Liver (tissue), 9 donors: Measurements from ENCODE around the gene JPH3. TPM values are rescaled to one million over a fixed set of nuclear protein-coding genes. Genes with fewer than 3 reads are reported as not detected.

ENCODE experiments used
- DNase-seq: peaks from one replicate; pipeline ENCODE4 v3.0.0-alpha.2; 2017; ENCODE audit warnings: low spot score
- H3K27ac ChIP-seq, 2 donors: one replicate each; pipeline ENCODE4 v1.7.0; 2013; ENCODE audit warnings: inconsistent platforms in 2 of 2, low read length in 2 of 2, control low read depth in 1 of 2, low read depth in 1 of 2, mild to moderate bottlenecking in 1 of 2
- H3K27me3 ChIP-seq, 4 donors: one replicate each; pipeline versions ENCODE4 v1.6.1 to v1.7.0; 2013; ENCODE audit warnings: low read length in 3 of 4, inconsistent platforms in 1 of 4, mild to moderate bottlenecking in 1 of 4, moderate library complexity in 1 of 4; ENCODE audit not compliant: control insufficient read depth in 4 of 4, insufficient read depth in 4 of 4
- H3K36me3 ChIP-seq, 4 donors: one replicate each; pipeline versions ENCODE4 v1.6.1 to v1.7.0; 2013; ENCODE audit warnings: low read length in 3 of 4, mild to moderate bottlenecking in 3 of 4, low read depth in 1 of 4, moderate library complexity in 1 of 4; ENCODE audit not compliant: control insufficient read depth in 4 of 4, insufficient read depth in 3 of 4
- H3K4me1 ChIP-seq, 4 donors: one replicate each; pipeline versions ENCODE4 v1.6.1 to v1.7.0; 2013; ENCODE audit warnings: low read length in 3 of 4, mild to moderate bottlenecking in 3 of 4, moderate library complexity in 1 of 4; ENCODE audit not compliant: control insufficient read depth in 4 of 4, insufficient read depth in 4 of 4
- H3K4me3 ChIP-seq, 3 donors: one replicate each; pipeline versions ENCODE4 v1.6.1 to v1.7.0; 2013; ENCODE audit warnings: low read length in 3 of 3, control low read depth in 1 of 3, low read depth in 1 of 3, mild to moderate bottlenecking in 1 of 3
- H3K9ac ChIP-seq, 2 donors: one replicate each; pipeline ENCODE4 v1.7.0; 2013; ENCODE audit warnings: low read length in 2 of 2, mild to moderate bottlenecking in 2 of 2, moderate library complexity in 2 of 2, control low read depth in 1 of 2, low read depth in 1 of 2
- H3K9me3 ChIP-seq, 4 donors: one replicate each; pipeline versions ENCODE4 v1.6.1 to v1.7.0; 2013; ENCODE audit warnings: low read length in 3 of 4; ENCODE audit not compliant: control insufficient read depth in 4 of 4
- ATF3 ChIP-seq: IDR thresholded peaks from 2 replicates; pipeline ENCODE4 v1.6.1; 2016; ENCODE audit warnings: antibody characterized with exemption
- EGR1 ChIP-seq, 2 donors: IDR thresholded peaks; 2 replicates each; pipeline ENCODE4 v1.6.1; 2016 to 2018; ENCODE audit warnings: antibody characterized with exemption in 2 of 2, low read depth in 2 of 2
- FOXA1 ChIP-seq: IDR thresholded peaks from 2 replicates; pipeline ENCODE4 v1.6.1; 2016; ENCODE audit warnings: antibody characterized with exemption
- FOXA2 ChIP-seq: IDR thresholded peaks from 2 replicates; pipeline ENCODE4 v1.6.1; 2016; ENCODE audit warnings: antibody characterized with exemption
- GABPA ChIP-seq, 2 donors: IDR thresholded peaks in 1 of 2; conservative IDR thresholded peaks in 1 of 2; 2 replicates each; pipeline ENCODE4 v1.6.1; 2016; ENCODE audit warnings: antibody characterized with exemption in 2 of 2, mild to moderate bottlenecking in 1 of 2, moderate library complexity in 1 of 2
- HNF4G ChIP-seq: IDR thresholded peaks from 2 replicates; pipeline ENCODE4 v1.6.1; 2016; ENCODE audit warnings: antibody characterized with exemption
- JUND ChIP-seq, 2 donors: IDR thresholded peaks; 2 replicates each; pipeline ENCODE4 v1.6.1; 2016; ENCODE audit warnings: antibody characterized with exemption in 2 of 2
- MAX ChIP-seq: IDR thresholded peaks from 2 replicates; pipeline ENCODE4 v1.6.1; 2016; ENCODE audit warnings: antibody characterized with exemption
- NR2F2 ChIP-seq: IDR thresholded peaks from 2 replicates; pipeline ENCODE4 v1.6.1; 2016; ENCODE audit warnings: antibody characterized with exemption
- RAD21 ChIP-seq, 2 donors: IDR thresholded peaks; 2 replicates each; pipeline ENCODE4 v1.6.1; 2016; ENCODE audit warnings: antibody characterized with exemption in 2 of 2, mild to moderate bottlenecking in 2 of 2
- REST ChIP-seq: IDR thresholded peaks from 2 replicates; pipeline ENCODE4 v1.6.1; 2016; ENCODE audit warnings: antibody characterized with exemption, mild to moderate bottlenecking
- TAF1 ChIP-seq: conservative IDR thresholded peaks from 2 replicates; pipeline ENCODE4 v1.6.1; 2016; ENCODE audit warnings: antibody characterized with exemption, mild to moderate bottlenecking
- YY1 ChIP-seq: IDR thresholded peaks from 2 replicates; pipeline ENCODE4 v1.6.1; 2016; ENCODE audit warnings: antibody characterized with exemption, mild to moderate bottlenecking
- WGBS: extraction: QIAGEN DNeasy Blood & Tissue Kit; methylation state at CpG from one replicate; pipeline ENCODE4 v1.1.7; 2013; 5-methylcytosine and 5-hydroxymethylcytosine counted together
- polyA plus RNA-seq, 2 donors: library from polyadenylated mRNA; stranded (reverse) in 1 of 2; unstranded in 1 of 2; fragments of 200-250 nt in 1 of 2; fragments of >200 nt in 1 of 2; fragmentation: Nextera tagmentation in 1 of 2; extraction: Ambion mirVana in 1 of 2; gene quantifications; one replicate each; pipeline versions ENCODE4 v1.2.1 to v1.2.3, GENCODE V29; 2013 to 2015
- total RNA-seq, 2 donors: library from RNA; depleted of rRNA; stranded (reverse); fragments of >200 nt; gene quantifications; one replicate each; pipeline ENCODE4 v1.2.3, GENCODE V29; 2014
- TF ChIP-seq, protein P1 (sequence below): IDR thresholded peaks from 2 replicates; pipeline ENCODE4 v1.6.1; 2016; ENCODE audit warnings: antibody characterized with exemption
- donor health status: healthy.
- donor health status: healthy.
- donor health status: healthy.
- donor health status: healthy.
- donor health status: healthy.

The JPH3 gene
- total and polyA plus RNA-seq, 4 donors, result under 0.01 to 0.09 (median 0.04) TPM

DNA sequence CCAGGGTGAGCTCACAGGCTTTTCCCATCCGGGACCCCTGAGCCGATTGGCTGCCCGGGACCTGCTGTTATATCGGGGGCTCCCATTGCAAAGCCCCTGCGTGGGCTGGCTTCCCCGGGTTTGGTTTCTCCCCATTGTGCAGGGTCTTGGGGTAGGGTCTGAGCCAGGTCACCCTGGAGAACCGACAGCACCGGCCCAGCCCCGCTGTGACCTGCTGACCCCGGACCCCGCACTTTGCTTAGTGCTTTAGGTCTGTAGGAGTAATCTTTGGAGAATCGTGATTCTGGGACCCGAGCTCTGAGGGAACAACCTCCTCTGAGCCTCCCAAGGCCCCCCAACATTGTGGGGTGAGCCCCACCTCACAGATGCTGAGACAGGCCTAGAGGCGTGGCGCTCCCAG is 62.9 kb downstream of the JPH3 start (continued):
- no peak for TF ChIP-seq MAX
- no peak for TF ChIP-seq ATF3
- no peak for TF ChIP-seq FOXA1

DNA sequence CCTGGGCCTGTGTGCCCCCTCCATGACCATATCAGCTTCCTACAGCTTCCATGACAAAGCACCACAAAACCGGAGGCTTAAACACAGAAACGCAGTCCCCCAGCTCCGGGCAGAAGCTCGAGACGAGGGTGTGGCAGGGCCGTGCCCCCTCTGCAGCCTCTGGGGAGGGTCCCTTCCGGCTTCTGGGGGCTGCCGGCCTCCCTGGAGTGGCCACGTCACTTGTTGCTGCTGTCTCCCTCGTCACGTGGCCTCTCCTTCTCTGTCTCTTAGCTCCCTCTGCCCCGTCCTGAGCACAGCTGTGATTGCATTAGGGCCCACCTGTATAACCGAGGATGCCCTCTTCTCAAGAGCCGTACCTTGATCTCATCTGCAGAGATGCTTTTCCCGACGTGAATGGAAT is 64.6 kb downstream of the JPH3 start:
- no peak for DNase-seq
- 69% methylated on average over 16 of the region's 16 CpGs for WGBS
- no peaks in the 10 kb centered on the region for H3K27me3 ChIP-seq

GRCh38 chr16:87667443-87667842 is 65.1 kb downstream of the JPH3 start:
- H3K27me3 ChIP-seq, result no peaks in the 10 kb centered on the region

More for the DNA sequence above, 64.6 kb downstream of the JPH3 start:
- H3K9ac ChIP-seq, result no peak overlapping the region
- no peaks in the 10 kb centered on the region for H3K36me3 ChIP-seq
- H3K9me3 ChIP-seq, result no peaks in the 10 kb centered on the region
- H3K27ac ChIP-seq, result no peak overlapping the region
- H3K4me3 ChIP-seq, result no peak overlapping the region
- no peaks in the 10 kb centered on the region for H3K4me1 ChIP-seq
- TF ChIP-seq HNF4G, result no peak
- no peak for TF ChIP-seq TAF1
- no peak for TF ChIP-seq NR2F2
- no peak for TF ChIP-seq YY1
- TF ChIP-seq FOXA2, result no peak
- TF ChIP-seq JUND (IDR thresholded peaks at IDR 0.05), result no peak
- no peak for TF ChIP-seq FOXA1
- TF ChIP-seq RAD21 (IDR thresholded peaks at IDR 0.05), result no peak

More at GRCh38 chr16:87667443-87667842, 65.1 kb downstream of the JPH3 start:
- WGBS, result 74% methylated on average over 7 of the region's 7 CpGs
- H3K36me3 ChIP-seq, result no peaks in the 10 kb centered on the region
- no peak for DNase-seq
- TF ChIP-seq TAF1 (no peak), EGR1 (IDR thresholded peaks at IDR 0.05; ENCODE audit: low read depth in 2 of 2) (no peak), REST (no peak), GABPA (IDR thresholded peaks at IDR 0.05 in 1 of 2, conservative IDR thresholded peaks at IDR 0.05 in 1 of 2) (no peak), JUND (IDR thresholded peaks at IDR 0.05) (no peak)
- TF ChIP-seq, protein P1, sequence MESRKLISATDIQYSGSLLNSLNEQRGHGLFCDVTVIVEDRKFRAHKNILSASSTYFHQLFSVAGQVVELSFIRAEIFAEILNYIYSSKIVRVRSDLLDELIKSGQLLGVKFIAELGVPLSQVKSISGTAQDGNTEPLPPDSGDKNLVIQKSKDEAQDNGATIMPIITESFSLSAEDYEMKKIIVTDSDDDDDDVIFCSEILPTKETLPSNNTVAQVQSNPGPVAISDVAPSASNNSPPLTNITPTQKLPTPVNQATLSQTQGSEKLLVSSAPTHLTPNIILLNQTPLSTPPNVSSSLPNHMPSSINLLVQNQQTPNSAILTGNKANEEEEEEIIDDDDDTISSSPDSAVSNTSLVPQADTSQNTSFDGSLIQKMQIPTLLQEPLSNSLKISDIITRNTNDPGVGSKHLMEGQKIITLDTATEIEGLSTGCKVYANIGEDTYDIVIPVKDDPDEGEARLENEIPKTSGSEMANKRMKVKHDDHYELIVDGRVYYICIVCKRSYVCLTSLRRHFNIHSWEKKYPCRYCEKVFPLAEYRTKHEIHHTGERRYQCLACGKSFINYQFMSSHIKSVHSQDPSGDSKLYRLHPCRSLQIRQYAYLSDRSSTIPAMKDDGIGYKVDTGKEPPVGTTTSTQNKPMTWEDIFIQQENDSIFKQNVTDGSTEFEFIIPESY, result no peak
- H3K9me3 ChIP-seq, result no peaks in the 10 kb centered on the region
- no peaks in the 10 kb centered on the region for H3K4me1 ChIP-seq
- no peak overlapping the region for H3K9ac ChIP-seq
- H3K27ac ChIP-seq, result no peak overlapping the region
- no peak overlapping the region for H3K4me3 ChIP-seq
